ENCODE results near the gene MORF4L1.
"Not testable (repeated sequence)": the region's sequence is repeated elsewhere in the genome, so short reads cannot be mapped to it uniquely, and the experiment has no call there.

Gene MORF4L1

GRCh38 chr15:78850352-78850751 is 22.3 kb upstream of the MORF4L1 start:
- DNase-seq: no peak
- TF ChIP-seq GATA1 (IDR thresholded peaks at IDR 0.05; ENCODE audit: low read depth, low read length) (no peak), POLR2A (IDR thresholded peaks at IDR 0.05; ENCODE audit: low read length) (no peak)

DNA sequence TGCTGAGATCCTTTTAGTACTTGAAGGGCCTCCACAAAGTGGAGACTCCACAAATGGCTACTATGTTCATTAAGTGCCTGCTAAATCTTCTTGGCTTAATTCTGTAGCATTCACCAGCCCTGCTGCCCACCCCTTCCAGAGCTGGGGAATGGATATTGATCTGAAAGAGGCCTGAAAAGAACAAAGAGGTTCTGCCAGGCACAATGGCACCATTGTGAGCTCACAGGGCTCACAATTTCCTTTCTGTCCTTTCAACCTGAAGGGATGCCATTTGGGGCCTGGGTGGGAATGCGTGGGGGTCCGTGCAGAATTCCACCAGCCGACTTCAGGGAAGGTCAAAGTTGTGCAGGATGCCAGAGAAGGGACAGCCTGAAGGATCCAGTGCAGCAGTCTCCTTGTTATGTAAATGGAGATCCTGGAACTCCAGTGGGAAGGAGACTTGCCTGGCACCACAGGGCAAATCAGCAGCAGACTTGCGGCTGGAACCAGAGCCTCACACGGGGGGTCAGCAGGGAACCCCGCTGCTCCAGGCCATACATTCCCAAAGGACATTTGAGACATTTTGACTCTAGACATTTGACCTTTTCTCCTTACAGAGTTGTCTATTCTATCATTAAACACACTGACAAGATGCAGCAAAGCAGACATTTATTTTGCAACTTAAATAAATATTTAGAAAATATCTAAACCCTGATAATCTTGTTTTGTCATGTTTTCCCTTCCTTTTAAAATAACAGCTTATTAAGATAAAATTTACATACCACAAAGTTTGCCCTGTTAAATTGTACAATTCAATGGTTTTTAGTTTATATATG is 21.5 kb upstream of the MORF4L1 start:
- no peak for TF ChIP-seq POLR2A (IDR thresholded peaks at IDR 0.05; ENCODE audit: low read length)
- no peak for TF ChIP-seq GATA1 (IDR thresholded peaks at IDR 0.05; ENCODE audit: low read depth, low read length)
- no peak for DNase-seq

DNA sequence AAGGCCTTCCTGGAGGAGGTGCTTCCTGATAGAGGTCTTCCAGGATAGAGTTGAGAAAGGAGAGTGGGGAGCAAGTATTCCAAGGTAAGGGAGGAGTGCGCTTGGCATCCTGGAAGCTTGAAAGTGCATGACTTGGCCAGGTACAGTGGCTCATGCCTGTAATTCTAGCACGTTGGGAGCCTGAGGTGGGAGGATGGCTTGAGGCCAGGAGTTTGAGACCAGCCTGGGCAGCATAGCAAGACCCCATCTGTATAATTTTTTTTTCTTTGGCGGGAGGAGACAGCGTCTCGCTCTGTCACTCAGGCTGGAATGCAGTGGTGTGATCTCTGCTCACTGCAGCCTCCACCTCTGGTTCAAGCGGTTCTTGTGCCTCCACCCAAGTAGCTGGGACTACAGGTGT is 19.2 kb upstream of the MORF4L1 start:
- DNase-seq: no peak
- TF ChIP-seq GATA1 (IDR thresholded peaks at IDR 0.05; ENCODE audit: low read depth, low read length) (no peak), POLR2A (IDR thresholded peaks at IDR 0.05; ENCODE audit: low read length) (no peak)

DNA sequence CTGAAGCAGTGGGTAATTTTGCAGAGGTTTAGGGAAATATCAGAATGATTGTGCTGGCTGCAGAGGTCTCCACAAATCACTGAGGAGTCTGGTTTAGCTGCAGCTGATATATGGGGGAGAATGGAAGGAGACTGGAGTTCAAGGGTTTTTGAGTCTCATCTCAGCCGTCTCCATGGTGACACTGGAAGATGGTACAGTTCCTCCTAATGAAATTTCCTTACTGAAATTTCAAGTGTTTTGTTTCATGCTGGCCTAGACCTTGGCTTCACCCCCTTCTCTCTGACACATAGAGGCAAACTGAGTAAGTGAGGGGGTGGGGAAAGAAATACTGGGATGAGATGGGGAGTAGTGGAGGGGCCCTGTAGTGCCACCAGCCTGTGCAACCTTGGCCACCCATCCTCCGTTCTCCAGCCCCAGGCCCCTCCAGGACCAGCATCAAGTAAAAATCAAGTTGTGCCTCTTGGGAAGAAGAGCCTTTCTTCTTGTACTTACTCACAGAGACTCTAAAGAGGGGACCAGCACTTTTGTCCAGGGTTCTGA is 17.8 kb upstream of the MORF4L1 start:
- no peak for TF ChIP-seq POLR2A (IDR thresholded peaks at IDR 0.05; ENCODE audit: low read length)
- no peak for TF ChIP-seq GATA1 (IDR thresholded peaks at IDR 0.05; ENCODE audit: low read depth, low read length)
- no peak for DNase-seq

- no peak for DNase-seq
- TF ChIP-seq GATA1 (IDR thresholded peaks at IDR 0.05; ENCODE audit: low read depth, low read length): no peak
Observed at GRCh38 chr15:78855746-78856145, 16.9 kb upstream of the MORF4L1 start.

DNA sequence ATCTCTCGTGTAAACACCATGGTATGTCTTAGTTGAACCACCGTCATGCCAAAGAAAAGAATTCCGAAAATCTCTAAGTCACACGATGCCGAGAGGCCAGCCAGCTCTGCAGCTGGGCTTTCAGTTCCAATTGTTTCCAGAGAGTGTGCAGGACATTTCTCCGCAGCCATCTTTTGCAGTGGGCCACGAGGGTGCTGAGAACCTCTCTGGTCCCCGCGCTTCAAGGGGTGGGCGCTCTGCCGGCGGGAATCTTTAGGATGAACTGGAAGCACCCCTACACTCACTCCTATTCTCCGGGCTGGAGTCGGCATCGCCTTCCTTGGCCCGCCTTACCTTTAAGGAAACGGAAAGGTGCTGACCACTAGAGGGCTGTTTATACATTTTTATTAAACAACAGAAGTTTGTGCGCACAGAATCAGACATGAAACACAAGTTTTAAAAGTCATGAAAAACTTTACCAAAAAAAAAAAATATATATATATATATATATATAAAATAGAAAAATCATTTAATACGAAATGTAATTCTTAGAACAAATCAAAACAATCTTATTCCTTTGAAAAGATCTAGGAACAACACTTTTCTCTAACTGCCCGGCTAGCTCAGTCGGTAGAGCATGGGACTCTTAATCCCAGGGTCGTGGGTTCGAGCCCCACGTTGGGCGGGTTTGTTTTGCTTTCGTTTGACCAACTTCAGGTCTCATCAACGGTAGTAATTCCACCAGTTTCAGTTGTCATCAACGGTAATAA is 12.5 kb upstream of the MORF4L1 start:
- DNase-seq: peak; percentile 83 to 88
- TF ChIP-seq GATA1 (IDR thresholded peaks at IDR 0.05; ENCODE audit: low read depth, low read length) (no peak), POLR2A (IDR thresholded peaks at IDR 0.05; ENCODE audit: low read length) (no peak)

DNA sequence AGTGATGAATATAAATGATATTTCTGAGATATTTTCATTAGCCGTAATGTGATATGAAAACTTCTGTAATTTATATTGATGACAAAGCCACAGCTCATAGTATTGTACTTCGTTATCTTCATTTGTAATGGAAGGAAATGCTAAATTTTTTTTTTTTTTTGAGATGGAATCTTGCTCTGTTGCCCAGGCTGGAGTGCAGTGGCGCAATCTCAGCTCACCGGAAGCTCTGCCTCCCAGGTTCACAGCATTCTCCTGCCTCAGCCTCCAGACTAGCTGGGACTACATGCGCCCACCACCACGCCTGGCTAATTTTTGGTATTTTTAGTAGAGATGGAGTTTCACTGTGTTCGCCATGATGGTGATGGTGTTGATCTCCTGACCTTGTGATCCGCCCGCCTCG is 7.1 kb upstream of the MORF4L1 start:
- not testable (repeated sequence) for DNase-seq

DNA sequence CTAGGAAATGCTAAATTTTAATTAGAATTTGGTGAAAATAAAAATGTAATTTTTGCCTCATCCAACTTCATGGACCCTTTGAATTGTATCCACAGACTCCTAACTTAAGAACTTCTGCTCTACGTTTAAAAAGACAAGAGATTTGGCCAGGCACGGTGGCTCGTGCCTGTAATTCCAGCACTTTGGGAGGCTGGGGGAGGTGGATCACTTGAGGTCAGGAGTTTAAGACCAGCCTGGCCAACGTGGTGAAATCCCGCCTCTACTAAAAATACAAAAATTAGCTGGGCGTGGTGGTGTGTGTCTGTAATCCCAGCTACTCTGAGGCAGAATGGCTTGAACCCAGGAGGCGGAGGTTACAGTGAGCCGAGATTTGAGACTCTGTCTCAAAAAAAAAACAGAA is 6.7 kb upstream of the MORF4L1 start:
- DNase-seq: not testable (repeated sequence)

DNA sequence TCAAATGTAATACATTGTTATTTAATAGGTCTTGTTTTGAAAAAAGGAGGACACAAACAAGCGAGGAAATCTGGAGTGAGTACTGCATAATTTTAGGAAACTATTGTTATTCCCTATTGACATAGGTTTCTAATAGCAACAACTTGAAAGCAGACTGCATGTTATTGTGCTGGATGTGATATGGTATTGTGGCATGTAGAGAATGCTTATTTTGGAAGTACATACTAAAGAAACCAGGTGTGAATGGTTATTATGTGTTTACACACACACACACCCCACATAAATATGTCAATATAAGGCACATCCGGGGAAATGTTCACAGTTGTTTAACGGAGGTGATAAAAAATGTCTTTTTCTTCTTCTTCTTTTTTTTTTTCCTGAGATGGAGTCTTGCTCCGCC is 5.9 kb upstream of the MORF4L1 start:
- no peak for DNase-seq
- TF ChIP-seq POLR2A (IDR thresholded peaks at IDR 0.05; ENCODE audit: low read length) (no peak), GATA1 (IDR thresholded peaks at IDR 0.05; ENCODE audit: low read depth, low read length) (no peak)

- DNase-seq: no peak
- TF ChIP-seq POLR2A (IDR thresholded peaks at IDR 0.05; ENCODE audit: low read length): no peak
- TF ChIP-seq GATA1 (IDR thresholded peaks at IDR 0.05; ENCODE audit: low read depth, low read length): no peak
Observed at GRCh38 chr15:78868366-78868765, 4.3 kb upstream of the MORF4L1 start.

DNA sequence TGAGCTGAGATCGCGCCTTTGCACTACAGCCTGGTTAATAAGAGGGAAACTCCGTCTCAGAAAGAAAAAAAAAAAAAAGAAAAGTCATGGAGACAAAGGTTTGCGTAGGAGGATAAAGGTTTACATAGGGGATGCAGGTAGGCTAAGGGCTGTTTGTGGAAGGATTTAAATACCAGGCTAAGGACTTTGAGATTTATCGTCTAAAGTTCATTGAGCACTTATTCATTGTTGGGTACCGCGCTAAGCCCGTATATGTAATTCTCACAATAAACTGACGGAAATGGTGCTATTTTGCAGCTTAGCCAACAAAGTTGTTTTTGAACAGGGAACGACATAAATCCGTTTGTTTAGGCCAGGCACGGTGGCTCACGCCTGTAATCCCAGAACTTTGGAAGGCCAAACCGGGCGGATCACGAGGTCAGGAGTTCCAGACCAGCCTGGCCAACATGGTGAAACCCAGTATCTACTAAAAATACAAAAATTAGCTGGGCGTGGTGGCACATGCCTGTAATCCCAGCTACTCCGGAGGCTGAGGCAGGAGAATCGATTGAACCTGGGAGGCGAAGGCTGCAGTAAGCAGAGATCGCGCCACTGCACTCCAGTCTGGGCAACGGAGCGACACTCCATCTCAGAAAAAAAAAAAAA is 1.1 kb upstream of the MORF4L1 start:
- DNase-seq: not testable (repeated sequence)

- TF ChIP-seq POLR2A (IDR thresholded peaks at IDR 0.05; ENCODE audit: low read length) (peak; percentile 78), GATA1 (IDR thresholded peaks at IDR 0.05; ENCODE audit: low read depth, low read length) (no peak)
- peak; percentile 95 to 97 for DNase-seq
Observed at GRCh38 chr15:78872972-78873792, 492 bp downstream of the MORF4L1 start.

DNA sequence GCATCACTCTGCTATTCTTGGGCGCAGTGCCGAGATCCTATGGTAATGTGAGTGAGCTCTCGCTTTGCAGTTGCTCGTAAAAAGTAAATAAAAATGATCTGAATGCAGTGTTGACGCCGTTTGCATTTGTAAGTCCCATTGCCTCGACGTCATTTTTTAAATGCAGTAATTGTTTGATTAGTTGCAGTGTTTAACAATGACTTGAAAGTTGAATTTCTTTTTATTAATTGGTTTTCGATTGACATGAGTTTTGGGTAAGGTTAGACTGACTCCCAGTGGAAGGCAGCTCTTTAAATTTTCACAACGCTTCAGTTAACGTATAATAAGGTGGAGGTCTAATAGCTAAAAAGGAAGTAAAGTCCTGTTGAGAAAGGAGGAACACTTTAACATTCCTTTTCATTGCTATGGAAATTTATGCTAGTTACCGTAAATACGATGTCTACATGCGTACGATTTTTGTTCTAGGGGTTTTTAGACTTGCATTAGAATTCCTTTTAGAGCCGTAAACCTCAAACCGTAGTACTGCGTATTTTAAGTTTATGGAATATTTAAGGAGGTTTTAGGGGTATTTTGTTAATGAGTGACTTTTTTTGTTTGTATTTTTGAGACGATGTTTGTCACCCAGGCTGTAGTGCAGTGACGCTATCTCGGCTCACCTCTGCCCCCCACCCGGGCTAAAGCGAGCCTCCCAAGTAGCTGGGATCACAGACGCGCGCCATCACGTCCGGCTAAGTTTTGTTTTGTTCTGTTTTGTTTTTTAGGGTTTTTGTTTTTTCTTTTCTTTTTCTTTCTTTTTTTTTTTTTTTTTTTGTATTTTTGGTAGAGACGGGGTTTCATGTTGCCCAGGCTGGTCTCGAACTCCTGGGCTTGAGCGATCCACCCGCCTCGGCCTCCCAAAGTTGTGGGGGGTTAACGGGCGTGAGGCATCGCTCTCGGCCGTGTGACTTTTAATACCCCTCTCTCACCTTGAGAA is 1.4 kb downstream of the MORF4L1 start:
- peak; percentile 65 to 74 for DNase-seq

More for the DNA sequence above, 1.4 kb downstream of the MORF4L1 start:
- no peak for TF ChIP-seq POLR2A (IDR thresholded peaks at IDR 0.05; ENCODE audit: low read length)
- TF ChIP-seq GATA1 (IDR thresholded peaks at IDR 0.05; ENCODE audit: low read depth, low read length): no peak
